ENCODE measurements around the gene GDPD4.

Gene GDPD4

DNA sequence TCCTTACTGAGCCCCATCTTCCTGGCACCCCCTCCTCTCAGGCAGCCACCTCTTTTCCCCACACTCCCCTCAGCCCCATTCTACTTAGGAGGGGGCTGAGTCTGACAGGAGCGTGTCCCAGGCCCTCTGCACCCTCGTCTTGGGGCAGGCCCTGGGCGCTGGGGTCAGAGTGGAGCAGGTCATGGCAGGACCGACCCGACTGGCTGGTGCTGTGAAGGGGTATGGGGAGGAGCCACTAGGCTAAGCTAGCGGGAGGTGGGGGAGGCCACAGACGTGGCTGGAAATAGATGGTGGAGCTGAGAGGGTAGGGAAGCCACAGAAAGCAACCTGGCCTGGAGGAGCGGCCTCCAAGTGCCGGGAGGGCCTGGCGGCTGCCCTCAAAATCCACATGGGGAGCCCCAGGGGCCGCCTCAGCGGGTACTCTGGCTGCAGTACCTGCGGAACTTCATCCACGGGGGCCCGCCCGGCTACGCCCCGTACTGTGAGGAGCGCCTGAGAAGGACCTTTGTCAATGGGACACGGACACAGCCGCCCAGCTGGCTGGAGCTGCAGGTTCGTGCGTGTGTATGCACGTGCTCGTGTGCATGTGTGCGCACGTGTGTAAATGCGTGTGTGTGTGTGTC is 111.8 kb downstream of the GDPD4 start:
- TF ChIP-seq POLR2A (IDR thresholded peaks at IDR 0.05; ENCODE audit: extremely low read depth, insufficient read length): no peak
- no peak for TF ChIP-seq MYC (IDR thresholded peaks at IDR 0.05; ENCODE audit: low read depth, low read length)
- TF ChIP-seq, protein P1, sequence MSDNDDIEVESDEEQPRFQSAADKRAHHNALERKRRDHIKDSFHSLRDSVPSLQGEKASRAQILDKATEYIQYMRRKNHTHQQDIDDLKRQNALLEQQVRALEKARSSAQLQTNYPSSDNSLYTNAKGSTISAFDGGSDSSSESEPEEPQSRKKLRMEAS (IDR thresholded peaks at IDR 0.05; ENCODE audit: low read depth, low read length): no peak
- TF ChIP-seq, protein P2, sequence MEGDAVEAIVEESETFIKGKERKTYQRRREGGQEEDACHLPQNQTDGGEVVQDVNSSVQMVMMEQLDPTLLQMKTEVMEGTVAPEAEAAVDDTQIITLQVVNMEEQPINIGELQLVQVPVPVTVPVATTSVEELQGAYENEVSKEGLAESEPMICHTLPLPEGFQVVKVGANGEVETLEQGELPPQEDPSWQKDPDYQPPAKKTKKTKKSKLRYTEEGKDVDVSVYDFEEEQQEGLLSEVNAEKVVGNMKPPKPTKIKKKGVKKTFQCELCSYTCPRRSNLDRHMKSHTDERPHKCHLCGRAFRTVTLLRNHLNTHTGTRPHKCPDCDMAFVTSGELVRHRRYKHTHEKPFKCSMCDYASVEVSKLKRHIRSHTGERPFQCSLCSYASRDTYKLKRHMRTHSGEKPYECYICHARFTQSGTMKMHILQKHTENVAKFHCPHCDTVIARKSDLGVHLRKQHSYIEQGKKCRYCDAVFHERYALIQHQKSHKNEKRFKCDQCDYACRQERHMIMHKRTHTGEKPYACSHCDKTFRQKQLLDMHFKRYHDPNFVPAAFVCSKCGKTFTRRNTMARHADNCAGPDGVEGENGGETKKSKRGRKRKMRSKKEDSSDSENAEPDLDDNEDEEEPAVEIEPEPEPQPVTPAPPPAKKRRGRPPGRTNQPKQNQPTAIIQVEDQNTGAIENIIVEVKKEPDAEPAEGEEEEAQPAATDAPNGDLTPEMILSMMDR (IDR thresholded peaks at IDR 0.05; ENCODE audit: low read depth, low read length): no peak
- no peak overlapping the region for H3K4me3 ChIP-seq (ENCODE audit: low read depth, low read length)
- DNase-seq (ENCODE audit: low read depth): no peak

DNA sequence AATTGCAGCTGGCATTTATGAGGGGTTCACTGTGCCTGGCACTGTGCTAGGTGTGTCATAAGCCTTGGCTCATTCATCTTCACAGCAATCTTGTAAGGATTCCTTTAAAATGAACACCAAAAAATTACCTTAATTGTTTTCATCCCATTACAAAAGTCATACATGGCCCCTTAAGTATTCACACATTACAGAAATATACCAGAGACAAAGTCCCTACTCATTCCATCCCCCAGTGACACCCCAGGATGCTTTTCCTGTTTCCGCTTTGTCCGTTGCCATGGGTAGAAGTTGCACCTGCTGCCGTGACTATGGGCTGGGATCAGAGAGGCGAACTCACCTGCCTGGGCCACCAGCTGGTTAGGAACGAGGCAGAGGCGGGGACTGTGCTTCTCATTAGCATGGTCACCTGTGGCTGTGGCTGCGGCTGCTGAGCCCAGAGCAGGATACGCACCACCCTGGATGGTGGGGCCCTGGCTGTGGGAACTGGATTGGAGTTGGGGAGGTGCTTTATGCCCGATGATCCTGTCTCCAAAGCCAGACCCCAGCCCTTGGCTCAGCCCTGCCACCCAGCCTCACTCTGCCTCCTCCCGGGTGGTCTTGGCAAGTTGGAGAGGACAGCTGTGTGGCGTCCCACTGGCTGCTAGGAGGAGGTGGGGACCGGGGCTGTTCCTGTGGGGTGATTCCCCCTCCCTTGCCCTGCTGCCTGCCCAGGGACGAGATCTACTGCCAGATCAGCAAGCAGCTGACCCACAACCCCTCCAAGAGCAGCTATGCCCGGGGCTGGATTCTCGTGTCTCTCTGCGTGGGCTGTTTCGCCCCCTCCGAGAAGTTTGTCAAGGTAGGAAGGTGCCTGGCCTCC is 112.6 kb downstream of the GDPD4 start:
- TF ChIP-seq, protein P2 (IDR thresholded peaks at IDR 0.05; ENCODE audit: low read depth, low read length): no peak
- TF ChIP-seq, protein P1 (IDR thresholded peaks at IDR 0.05; ENCODE audit: low read depth, low read length): no peak
- TF ChIP-seq POLR2A (IDR thresholded peaks at IDR 0.05; ENCODE audit: extremely low read depth, insufficient read length) (no peak), MYC (IDR thresholded peaks at IDR 0.05; ENCODE audit: low read depth, low read length) (no peak)
- DNase-seq (ENCODE audit: low read depth): no peak
- no peak overlapping the region for H3K4me3 ChIP-seq (ENCODE audit: low read depth, low read length)

DNA sequence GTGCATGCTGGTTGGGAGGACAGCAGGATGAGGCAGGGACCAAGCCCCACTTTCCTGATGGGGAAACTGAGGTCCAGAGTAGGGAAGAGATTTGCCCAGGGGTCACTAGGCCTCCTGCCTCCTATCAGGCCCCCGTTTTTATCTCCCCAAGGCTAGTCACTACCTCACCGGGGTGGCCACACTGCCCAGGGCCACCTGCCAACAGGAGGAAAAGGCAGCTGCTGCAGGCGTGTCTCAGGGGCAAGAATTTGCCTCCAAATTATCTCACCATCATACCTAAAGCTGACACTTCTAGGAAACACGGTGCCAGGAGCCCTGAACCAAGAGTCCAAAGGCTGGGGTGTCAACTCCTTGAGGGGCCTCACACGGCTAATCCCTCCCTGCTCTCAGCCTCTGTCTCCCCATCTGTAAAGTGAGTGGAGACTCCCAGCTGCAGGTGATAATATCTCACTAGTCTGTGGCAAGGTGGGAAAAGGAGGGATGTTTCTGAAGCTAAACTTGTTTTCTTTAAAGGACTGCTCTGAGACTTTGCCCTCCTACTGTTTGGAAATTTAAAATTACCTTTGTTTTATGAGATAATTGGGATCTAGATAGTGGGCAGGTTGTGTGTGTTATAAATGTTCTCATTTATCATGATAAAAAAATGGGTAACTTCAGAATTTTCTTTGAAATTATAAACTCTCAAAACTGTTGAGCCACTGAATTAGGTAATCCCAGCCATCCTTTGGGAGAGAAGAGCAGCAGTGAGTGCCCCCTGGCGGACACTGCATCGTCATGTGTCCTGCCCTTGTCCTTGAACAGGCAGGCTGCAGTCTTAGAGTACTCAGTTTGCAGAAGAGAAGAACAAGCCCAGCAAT is 113.5 kb downstream of the GDPD4 start:
- peak; percentile 70; the same call in 1 of the 2 replicates for TF ChIP-seq MYC (IDR thresholded peaks at IDR 0.05; ENCODE audit: low read depth, low read length)
- TF ChIP-seq, protein P2 (IDR thresholded peaks at IDR 0.05; ENCODE audit: low read depth, low read length): peak; percentile 97
- TF ChIP-seq, protein P1 (IDR thresholded peaks at IDR 0.05; ENCODE audit: low read depth, low read length): peak; percentile 68
- TF ChIP-seq POLR2A (IDR thresholded peaks at IDR 0.05; ENCODE audit: extremely low read depth, insufficient read length): no peak
- no peak overlapping the region for H3K4me3 ChIP-seq (ENCODE audit: low read depth, low read length)
- DNase-seq (ENCODE audit: low read depth): peak; percentile 84

DNA sequence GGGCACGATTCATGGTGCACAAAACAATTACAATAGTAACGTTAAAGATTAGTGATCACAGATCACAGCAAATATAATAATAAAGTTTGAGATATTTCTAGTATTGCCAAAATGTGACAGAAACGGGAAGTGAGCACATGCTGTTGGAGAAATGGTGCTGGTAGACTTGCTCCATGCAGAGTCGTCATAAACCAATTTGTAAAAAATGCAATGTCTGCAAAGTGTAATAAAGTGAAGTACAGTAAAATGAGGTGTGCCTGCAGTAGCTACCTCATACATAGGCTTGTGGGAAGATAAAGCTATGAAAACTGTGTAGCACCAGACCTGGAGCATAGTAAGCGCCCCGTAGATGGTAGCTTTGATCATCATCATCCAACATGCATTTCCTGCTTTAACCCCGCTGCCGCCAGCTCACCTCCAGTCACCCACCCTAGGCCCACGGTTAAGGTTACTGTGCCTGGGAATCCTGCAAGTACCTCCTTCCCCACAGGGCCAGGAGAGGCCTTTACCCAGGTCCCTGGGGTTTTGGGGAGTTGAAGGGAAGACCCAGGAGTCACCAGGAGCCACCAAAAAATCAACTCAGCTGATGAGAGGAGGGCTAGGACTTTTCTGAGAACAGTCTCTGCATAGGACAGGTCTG is 114.3 kb downstream of the GDPD4 start:
- DNase-seq (ENCODE audit: low read depth): no peak
- TF ChIP-seq POLR2A (IDR thresholded peaks at IDR 0.05; ENCODE audit: extremely low read depth, insufficient read length) (no peak), MYC (IDR thresholded peaks at IDR 0.05; ENCODE audit: low read depth, low read length) (no peak)
- TF ChIP-seq, protein P2 (IDR thresholded peaks at IDR 0.05; ENCODE audit: low read depth, low read length): no peak
- TF ChIP-seq, protein P1 (IDR thresholded peaks at IDR 0.05; ENCODE audit: low read depth, low read length): no peak
- no peak overlapping the region for H3K4me3 ChIP-seq (ENCODE audit: low read depth, low read length)

DNA sequence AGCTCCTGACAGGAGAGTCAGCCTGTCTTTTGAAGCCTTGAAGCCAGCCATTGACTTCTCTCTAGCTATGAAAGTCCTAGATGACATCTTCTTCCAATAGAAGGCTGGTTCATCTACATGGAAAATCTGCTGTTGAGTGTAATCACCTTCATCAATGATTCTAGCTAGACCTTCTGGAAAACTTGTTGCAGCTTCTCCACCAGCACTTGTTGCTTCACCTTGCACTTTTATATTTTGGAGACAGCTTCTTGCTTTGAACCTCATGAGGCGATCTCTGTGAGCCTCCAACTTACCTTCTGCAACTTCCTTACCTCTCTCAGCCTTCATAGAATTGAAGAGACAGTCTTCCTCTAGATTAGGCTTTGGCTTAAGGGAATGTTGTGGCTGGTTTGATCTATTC is 115.2 kb downstream of the GDPD4 start:
- H3K4me3 ChIP-seq (ENCODE audit: low read depth, low read length): no peak overlapping the region
- no peak for DNase-seq (ENCODE audit: low read depth)
- TF ChIP-seq, protein P2 (IDR thresholded peaks at IDR 0.05; ENCODE audit: low read depth, low read length): no peak
- TF ChIP-seq, protein P1 (IDR thresholded peaks at IDR 0.05; ENCODE audit: low read depth, low read length): no peak
- TF ChIP-seq MYC (IDR thresholded peaks at IDR 0.05; ENCODE audit: low read depth, low read length) (no peak), POLR2A (IDR thresholded peaks at IDR 0.05; ENCODE audit: extremely low read depth, insufficient read length) (no peak)

Data from NB4 (cell line).